ENCODE data around the gene DYNC1I1.

DYNC1I1 gene

GRCh38 chr7:95772298-95772770 lies at the start of gene DYNC1I1:
Gene DYNC1I1, plus strand, starts transcription at chr7:95772554. Its CDS starts 32,176 bp downstream, at chr7:95804730.
- no peaks in the 10 kb centered on the region for H3K9me3 Mint-ChIP-seq
- peak within 1 kb of the TSS; percentile 29 for H3K4me3 Mint-ChIP-seq
- H3K27me3 Mint-ChIP-seq, result peaks cover 44% of the 10 kb centered on the region
- no peaks in the 10 kb centered on the region for H3K36me3 Mint-ChIP-seq (ENCODE audit: insufficient read depth)
- DNase-seq (ENCODE audit: low spot score in 2 of 2), result no peak
- H3K27ac Mint-ChIP-seq (ENCODE audit: low read depth), result no peak within 1 kb of the TSS
- H3K4me1 Mint-ChIP-seq, result no peaks in the 10 kb centered on the region
- ATAC-seq (replicated peaks; ENCODE audit: extremely low read depth, poor library complexity, severe bottlenecking), result no peak

GRCh38 chr7:95723583-95724180 lies 48.7 kb upstream of the DYNC1I1 start:
- Mint-ChIP-seq H3K4me1 (no peaks in the 10 kb centered on the region), H3K27ac (ENCODE audit: low read depth) (no peak overlapping the region), H3K27me3 (no peaks in the 10 kb centered on the region), H3K36me3 (ENCODE audit: insufficient read depth) (no peaks in the 10 kb centered on the region), H3K9me3 (no peaks in the 10 kb centered on the region), H3K4me3 (no peak overlapping the region)
- ATAC-seq (replicated peaks; ENCODE audit: extremely low read depth, poor library complexity, severe bottlenecking) (no peak), DNase-seq (ENCODE audit: low spot score in 2 of 2) (no peak)

GRCh38 chr7:95725205-95725604 lies 47.1 kb upstream of the DYNC1I1 start:
- ATAC-seq (replicated peaks; ENCODE audit: extremely low read depth, poor library complexity, severe bottlenecking) (no peak), DNase-seq (ENCODE audit: low spot score in 2 of 2) (no peak)
- no peaks in the 10 kb centered on the region for H3K4me1 Mint-ChIP-seq
- no peaks in the 10 kb centered on the region for H3K9me3 Mint-ChIP-seq
- no peaks in the 10 kb centered on the region for H3K27me3 Mint-ChIP-seq
- no peak overlapping the region for H3K4me3 Mint-ChIP-seq
- no peak overlapping the region for H3K27ac Mint-ChIP-seq (ENCODE audit: low read depth)
- H3K36me3 Mint-ChIP-seq (ENCODE audit: insufficient read depth), result no peaks in the 10 kb centered on the region

GRCh38 chr7:95730493-95731280 lies 41.7 kb upstream of the DYNC1I1 start:
- no peak overlapping the region for H3K27ac Mint-ChIP-seq (ENCODE audit: low read depth)
- no peaks in the 10 kb centered on the region for H3K9me3 Mint-ChIP-seq
- H3K4me1 Mint-ChIP-seq, result no peaks in the 10 kb centered on the region
- no peaks in the 10 kb centered on the region for H3K36me3 Mint-ChIP-seq (ENCODE audit: insufficient read depth)
- ATAC-seq (replicated peaks; ENCODE audit: extremely low read depth, poor library complexity, severe bottlenecking) (no peak), DNase-seq (ENCODE audit: low spot score in 2 of 2) (no peak)
- no peaks in the 10 kb centered on the region for H3K27me3 Mint-ChIP-seq
- H3K4me3 Mint-ChIP-seq, result no peak overlapping the region

- H3K9me3 Mint-ChIP-seq, result no peaks in the 10 kb centered on the region
- H3K36me3 Mint-ChIP-seq (ENCODE audit: insufficient read depth), result peaks cover 2% of the 10 kb centered on the region
- no peak overlapping the region for H3K4me3 Mint-ChIP-seq
- no peak for ATAC-seq (replicated peaks; ENCODE audit: extremely low read depth, poor library complexity, severe bottlenecking)
- no peaks in the 10 kb centered on the region for H3K4me1 Mint-ChIP-seq
- H3K27ac Mint-ChIP-seq (ENCODE audit: low read depth), result no peak overlapping the region
- DNase-seq (ENCODE audit: low spot score in 2 of 2), result no peak
- peaks cover 14% of the 10 kb centered on the region for H3K27me3 Mint-ChIP-seq
Measured at GRCh38 chr7:95736635-95737034, 35.7 kb upstream of the DYNC1I1 start.

- Mint-ChIP-seq H3K4me3 (no peak overlapping the region), H3K27me3 (peaks cover 14% of the 10 kb centered on the region), H3K9me3 (no peaks in the 10 kb centered on the region), H3K4me1 (no peaks in the 10 kb centered on the region), H3K27ac (ENCODE audit: low read depth) (no peak overlapping the region), H3K36me3 (ENCODE audit: insufficient read depth) (peaks cover 2% of the 10 kb centered on the region)
- DNase-seq (ENCODE audit: low spot score in 2 of 2), result no peak
- ATAC-seq (replicated peaks; ENCODE audit: extremely low read depth, poor library complexity, severe bottlenecking), result no peak
Measured at GRCh38 chr7:95737828-95738505, 34.4 kb upstream of the DYNC1I1 start.

GRCh38 chr7:95749044-95749443 lies 23.3 kb upstream of the DYNC1I1 start:
- Mint-ChIP-seq H3K4me1 (no peaks in the 10 kb centered on the region), H3K27me3 (no peaks in the 10 kb centered on the region), H3K36me3 (ENCODE audit: insufficient read depth) (no peaks in the 10 kb centered on the region), H3K27ac (ENCODE audit: low read depth) (no peak overlapping the region), H3K4me3 (no peak overlapping the region), H3K9me3 (peaks cover 6% of the 10 kb centered on the region)
- DNase-seq (ENCODE audit: low spot score in 2 of 2) (no peak), ATAC-seq (replicated peaks; ENCODE audit: extremely low read depth, poor library complexity, severe bottlenecking) (no peak)

- Mint-ChIP-seq H3K4me1 (no peaks in the 10 kb centered on the region), H3K4me3 (no peak overlapping the region), H3K27me3 (no peaks in the 10 kb centered on the region), H3K36me3 (ENCODE audit: insufficient read depth) (no peaks in the 10 kb centered on the region), H3K27ac (ENCODE audit: low read depth) (no peak overlapping the region), H3K9me3 (peaks cover 6% of the 10 kb centered on the region)
- no peak for ATAC-seq (replicated peaks; ENCODE audit: extremely low read depth, poor library complexity, severe bottlenecking)
- DNase-seq (ENCODE audit: low spot score in 2 of 2), result no peak
Measured at GRCh38 chr7:95749515-95749914, 22.8 kb upstream of the DYNC1I1 start.

GRCh38 chr7:95753440-95753839 lies 18.9 kb upstream of the DYNC1I1 start:
- no peaks in the 10 kb centered on the region for H3K27me3 Mint-ChIP-seq
- H3K27ac Mint-ChIP-seq (ENCODE audit: low read depth), result no peak overlapping the region
- H3K4me3 Mint-ChIP-seq, result no peak overlapping the region
- no peaks in the 10 kb centered on the region for H3K4me1 Mint-ChIP-seq
- ATAC-seq (replicated peaks; ENCODE audit: extremely low read depth, poor library complexity, severe bottlenecking), result no peak
- H3K9me3 Mint-ChIP-seq, result peaks cover 6% of the 10 kb centered on the region
- no peaks in the 10 kb centered on the region for H3K36me3 Mint-ChIP-seq (ENCODE audit: insufficient read depth)
- DNase-seq (ENCODE audit: low spot score in 2 of 2), result no peak

GRCh38 chr7:95755277-95755934 lies 16.9 kb upstream of the DYNC1I1 start:
- Mint-ChIP-seq H3K36me3 (ENCODE audit: insufficient read depth) (no peaks in the 10 kb centered on the region), H3K4me3 (no peak overlapping the region), H3K27me3 (no peaks in the 10 kb centered on the region), H3K27ac (ENCODE audit: low read depth) (no peak overlapping the region), H3K9me3 (peaks cover 6% of the 10 kb centered on the region), H3K4me1 (no peaks in the 10 kb centered on the region)
- DNase-seq (ENCODE audit: low spot score in 2 of 2) (no peak), ATAC-seq (replicated peaks; ENCODE audit: extremely low read depth, poor library complexity, severe bottlenecking) (no peak)

- Mint-ChIP-seq H3K36me3 (ENCODE audit: insufficient read depth) (no peaks in the 10 kb centered on the region), H3K4me3 (no peak overlapping the region), H3K9me3 (peaks cover under 1% of the 10 kb centered on the region), H3K4me1 (no peaks in the 10 kb centered on the region), H3K27ac (ENCODE audit: low read depth) (no peak overlapping the region), H3K27me3 (no peaks in the 10 kb centered on the region)
- ATAC-seq (replicated peaks; ENCODE audit: extremely low read depth, poor library complexity, severe bottlenecking), result no peak
- DNase-seq (ENCODE audit: low spot score in 2 of 2), result no peak
Measured at GRCh38 chr7:95758187-95758586, 14.2 kb upstream of the DYNC1I1 start.

GRCh38 chr7:95766086-95766485 lies 6.3 kb upstream of the DYNC1I1 start:
- Mint-ChIP-seq H3K4me1 (no peaks in the 10 kb centered on the region), H3K4me3 (no peak overlapping the region), H3K9me3 (no peaks in the 10 kb centered on the region), H3K36me3 (ENCODE audit: insufficient read depth) (no peaks in the 10 kb centered on the region), H3K27me3 (peaks cover 5% of the 10 kb centered on the region), H3K27ac (ENCODE audit: low read depth) (no peak overlapping the region)
- DNase-seq (ENCODE audit: low spot score in 2 of 2) (no peak), ATAC-seq (replicated peaks; ENCODE audit: extremely low read depth, poor library complexity, severe bottlenecking) (no peak)
